Amniotic stem cell (primary cell): Measurements from ENCODE around the gene ZFAND3.
"Not testable (repeated sequence)": the region's sequence is repeated elsewhere in the genome, so short reads cannot be mapped to it uniquely, and the experiment has no call there.

Experiments used
- DNase-seq: peaks from one replicate; lab custom pipeline; 2025; lab: John Stamatoyannopoulos, UW

ZFAND3 gene

GRCh38 chr6:37972994-37973757 is 153.6 kb downstream of the ZFAND3 start:
- no peak for DNase-seq

DNA sequence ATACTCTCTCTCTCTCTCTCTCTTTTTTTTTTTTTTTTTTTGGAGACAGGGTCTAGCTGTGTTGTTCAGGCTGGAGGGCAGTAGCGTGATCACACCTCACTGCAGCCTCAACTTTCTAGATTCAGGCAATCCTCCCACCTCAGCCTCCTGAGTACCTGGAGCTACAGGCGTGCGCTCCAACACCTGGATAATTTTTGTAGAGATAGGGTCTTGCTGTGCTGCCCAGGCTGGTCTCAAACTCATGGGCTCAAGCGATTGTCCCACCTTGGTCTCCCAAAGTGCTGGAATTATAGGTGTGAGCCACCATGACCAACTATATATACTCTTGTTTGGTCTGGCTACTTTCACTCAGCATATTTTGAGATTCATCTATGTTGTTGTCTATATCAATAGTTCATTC is 154.9 kb downstream of the ZFAND3 start:
- DNase-seq: no peak

DNA sequence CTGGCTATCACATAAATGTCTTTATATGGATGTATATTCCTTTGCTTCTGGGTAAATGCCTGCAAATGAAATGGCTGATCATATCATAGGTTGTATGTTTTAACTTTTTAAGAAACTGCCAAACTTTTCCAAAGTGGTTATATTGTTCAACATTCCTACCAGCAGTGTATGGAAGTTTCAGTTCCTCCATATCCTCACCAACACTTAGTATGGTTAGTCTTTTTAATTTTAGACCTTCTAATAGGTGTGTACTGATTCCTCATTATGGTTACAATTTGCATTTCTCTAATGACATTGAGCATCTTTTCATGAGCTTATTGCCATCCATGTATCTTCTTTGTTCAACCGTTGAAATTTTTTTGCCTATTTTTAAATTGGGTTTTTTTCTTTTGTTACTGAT is 155.4 kb downstream of the ZFAND3 start:
- DNase-seq: no peak

DNA sequence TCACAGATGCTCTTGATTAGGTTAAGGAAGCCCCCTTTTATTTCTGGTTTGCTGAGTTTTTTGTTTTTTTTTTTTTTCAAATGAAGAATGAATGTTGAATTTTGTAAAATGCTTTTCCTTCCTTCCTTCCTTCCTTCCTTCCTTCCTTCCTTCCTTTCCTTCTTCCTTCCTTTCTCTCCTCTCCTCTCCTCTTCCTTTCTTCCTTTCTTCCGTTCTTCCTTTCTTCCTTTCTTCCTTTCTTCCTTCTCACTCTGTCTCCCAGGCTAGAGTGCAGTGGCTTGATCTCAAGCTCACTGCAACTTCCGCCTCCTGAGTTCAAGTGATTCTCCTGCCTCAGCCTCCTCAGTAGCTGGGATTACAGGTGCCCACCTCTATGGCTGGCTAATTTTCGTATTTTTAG is 158.2 kb downstream of the ZFAND3 start:
- DNase-seq: no peak

DNA sequence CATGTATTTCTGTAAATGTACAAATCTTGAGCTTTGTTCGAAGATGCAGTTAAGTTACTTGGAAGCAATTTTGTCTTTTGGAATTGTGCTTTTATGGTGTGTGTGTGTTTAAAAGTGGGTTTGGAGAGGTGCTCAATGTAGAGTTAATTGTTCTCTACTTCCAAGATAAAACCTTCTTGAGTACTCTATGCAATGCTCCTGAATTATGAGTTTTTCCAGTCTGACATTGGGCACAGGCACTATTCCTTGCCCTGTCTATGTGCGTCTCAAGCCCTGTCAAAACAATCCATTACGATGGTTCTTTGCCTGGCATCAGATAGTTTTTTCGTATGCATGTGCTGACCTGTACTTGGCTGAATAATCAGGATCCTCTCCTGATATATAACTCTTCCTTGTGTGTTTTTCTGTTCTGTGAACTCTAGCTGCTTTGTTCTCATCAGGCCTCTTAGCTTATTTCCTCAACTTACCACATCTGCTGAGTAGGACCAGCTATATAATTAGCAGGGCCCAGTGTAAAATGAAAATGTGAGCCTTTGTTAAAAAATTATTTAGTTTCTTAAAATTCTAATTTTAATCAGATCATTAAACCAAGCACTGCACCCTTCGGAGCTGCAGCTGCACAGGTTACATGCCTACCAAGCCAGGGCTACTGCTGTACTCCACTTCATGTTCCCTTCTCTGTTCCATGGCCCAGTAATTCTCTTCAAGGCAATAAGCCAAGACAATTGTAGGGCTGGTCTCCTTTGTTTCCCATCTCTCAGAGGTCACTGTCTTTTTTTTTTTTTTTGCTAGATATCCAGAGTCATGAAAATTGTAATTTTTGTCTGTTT is 160.1 kb downstream of the ZFAND3 start:
- DNase-seq: no peak

GRCh38 chr6:37980222-37980595 is 160.7 kb downstream of the ZFAND3 start:
- DNase-seq: no peak

DNA sequence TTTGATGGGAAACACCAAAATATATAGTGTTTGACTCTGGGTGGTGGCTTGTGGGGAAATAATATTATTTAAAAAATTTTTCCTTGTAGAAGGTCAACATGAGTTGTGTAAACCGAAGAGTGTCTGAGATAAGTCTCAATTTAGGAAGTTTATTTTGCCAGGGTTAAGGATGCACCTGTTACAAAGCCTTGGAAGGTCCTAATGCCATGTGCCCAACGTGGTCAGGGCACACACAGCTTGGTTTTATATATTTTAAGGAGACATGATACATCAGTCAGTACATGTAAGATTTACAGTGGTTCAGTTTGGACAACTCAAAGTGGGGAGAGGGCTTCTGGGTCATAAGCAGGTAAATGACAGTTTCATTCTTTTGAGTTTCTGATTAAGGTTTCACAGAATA is 162.1 kb downstream of the ZFAND3 start:
- no peak for DNase-seq

DNA sequence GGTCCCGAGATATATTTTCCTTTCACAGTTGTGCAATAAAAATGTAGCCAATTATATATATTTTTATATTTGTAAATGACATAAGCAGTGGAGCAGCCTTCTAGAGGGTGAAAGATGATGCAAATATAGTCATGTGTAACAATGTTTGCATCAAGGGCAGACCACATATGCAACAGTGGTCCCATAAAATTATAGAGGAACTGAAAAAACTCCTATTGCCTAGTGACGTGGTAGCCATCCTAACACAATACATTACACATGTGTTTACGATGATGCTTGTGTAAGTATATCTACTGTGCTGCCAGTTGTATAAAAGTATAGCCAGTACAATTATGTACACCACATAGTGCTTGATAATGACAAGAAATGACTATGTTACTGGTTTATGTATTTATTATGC is 162.8 kb downstream of the ZFAND3 start:
- no peak for DNase-seq

GRCh38 chr6:37983720-37984501 is 164.4 kb downstream of the ZFAND3 start:
- DNase-seq: no peak

- DNase-seq: no peak
Measured at GRCh38 chr6:37984578-37984977, 165.1 kb downstream of the ZFAND3 start.

DNA sequence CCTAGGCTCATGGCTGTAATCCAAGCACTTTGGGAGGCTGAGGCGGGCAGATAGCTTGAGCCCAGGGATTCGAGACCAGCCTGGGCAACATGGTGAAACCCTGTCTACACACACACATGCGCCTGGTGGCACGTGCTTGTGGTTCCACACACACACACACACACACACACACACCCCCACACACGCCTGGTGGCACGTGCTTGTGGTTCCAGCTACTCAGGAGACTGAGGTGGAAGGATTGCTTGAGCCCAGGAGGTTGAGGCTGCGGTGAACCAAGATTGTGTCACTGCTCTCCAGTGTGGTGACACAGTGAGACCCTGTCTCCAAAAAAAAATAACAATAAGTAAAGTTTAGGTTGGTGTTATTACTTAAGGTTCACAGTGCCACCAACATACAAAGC is 165.8 kb downstream of the ZFAND3 start:
- DNase-seq: no peak

DNA sequence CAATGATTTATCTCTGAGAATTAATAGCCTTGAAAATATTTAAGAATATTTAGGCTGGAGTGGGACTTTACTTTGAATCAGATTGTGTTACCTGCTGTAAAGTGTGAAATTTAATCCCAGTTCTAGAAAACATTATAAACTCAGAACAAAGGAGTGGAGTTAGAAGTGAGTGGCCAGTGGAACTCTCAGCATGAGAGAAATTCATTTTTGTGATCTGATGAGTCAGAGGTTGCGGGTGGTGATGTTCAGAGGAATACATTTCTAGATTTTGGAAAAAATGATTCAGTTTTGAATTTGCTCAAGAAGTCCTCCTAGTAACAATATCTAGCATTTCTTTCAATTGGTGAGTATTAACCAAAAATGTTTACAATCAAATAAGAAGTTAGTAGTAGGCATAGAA is 167.5 kb downstream of the ZFAND3 start:
- DNase-seq: peak; percentile 27

- no peak for DNase-seq
Measured at GRCh38 chr6:37987559-37987958, 168.0 kb downstream of the ZFAND3 start.

DNA sequence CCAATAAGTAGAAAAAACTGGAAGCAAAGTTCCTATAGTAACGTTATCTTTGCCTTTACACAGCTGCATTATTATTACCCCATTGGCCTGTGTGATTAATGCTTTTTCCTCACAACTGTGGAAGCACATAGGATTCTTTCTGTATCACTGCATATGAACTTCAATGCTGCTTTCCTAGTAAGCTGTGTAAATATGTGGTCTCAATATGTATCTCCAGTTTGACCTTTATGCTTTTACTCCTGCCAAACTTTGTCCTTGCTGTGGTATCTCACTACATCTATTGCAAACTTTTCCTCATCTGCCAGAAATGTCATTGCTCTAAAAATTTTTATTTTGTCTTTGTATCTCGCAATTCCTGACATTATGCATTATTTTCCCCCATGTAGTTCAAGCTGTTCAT is 168.6 kb downstream of the ZFAND3 start:
- DNase-seq: no peak

DNA sequence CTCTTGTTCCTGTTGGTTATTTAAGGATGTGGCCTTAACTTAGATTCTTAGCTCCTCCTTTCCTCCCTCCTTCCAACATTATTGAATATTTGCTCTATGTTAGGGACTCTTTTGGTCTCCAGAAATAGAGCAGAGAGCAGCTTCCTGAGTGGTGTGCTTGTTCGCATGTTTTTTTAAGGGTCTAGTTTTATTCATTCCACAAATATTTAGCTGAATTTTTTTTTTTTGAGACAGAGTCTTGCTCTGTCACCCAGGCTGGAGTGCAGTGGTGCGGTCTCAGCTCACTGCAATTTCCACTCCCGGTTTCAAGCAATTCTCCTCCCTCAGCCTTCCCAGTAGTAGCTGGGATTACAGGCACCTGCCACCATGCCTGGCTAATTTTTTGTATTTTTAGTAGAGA is 169.2 kb downstream of the ZFAND3 start:
- DNase-seq: no peak

- DNase-seq: peak; percentile 63
Measured at GRCh38 chr6:37990762-37991525, 171.4 kb downstream of the ZFAND3 start.

DNA sequence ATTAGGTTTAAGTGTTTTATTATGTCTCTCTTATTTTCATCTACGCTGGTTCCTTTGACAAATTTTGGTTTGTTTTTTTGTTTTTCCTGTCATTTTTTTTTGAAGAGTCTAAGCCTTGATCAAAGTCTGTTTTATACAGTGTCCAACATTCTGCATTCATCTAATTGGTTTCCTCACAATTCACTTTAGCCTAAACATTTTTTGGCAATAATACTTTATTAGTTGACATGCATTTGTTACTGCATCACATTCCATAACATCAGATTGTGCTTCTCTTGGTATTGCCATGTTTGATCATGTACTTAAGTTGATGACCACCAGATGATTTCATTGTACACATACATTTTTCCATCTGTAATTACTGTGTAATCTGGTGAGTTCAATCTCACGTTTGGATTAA is 173.2 kb downstream of the ZFAND3 start:
- DNase-seq: no peak

- DNase-seq: not testable (repeated sequence)
Measured at GRCh38 chr6:37993194-37993593, 173.7 kb downstream of the ZFAND3 start.

DNA sequence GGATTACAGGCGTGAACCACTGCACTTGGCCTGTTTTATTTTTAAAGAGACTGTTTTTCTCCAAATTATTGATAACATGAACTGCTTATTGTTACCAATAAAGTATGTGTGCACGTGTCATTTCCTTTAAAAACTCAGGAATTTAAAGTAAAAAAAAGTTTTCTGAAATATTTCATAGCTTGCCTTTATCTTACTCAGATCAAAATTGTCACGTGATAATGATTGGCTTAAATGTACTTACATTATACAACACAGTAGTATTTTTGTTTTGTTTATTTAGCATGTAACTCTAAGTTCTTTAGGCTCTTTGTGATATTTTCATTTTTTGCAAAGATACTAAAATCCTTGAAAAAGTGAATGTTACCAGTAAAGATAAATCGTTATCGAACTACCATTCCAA is 174.1 kb downstream of the ZFAND3 start:
- no peak for DNase-seq

- DNase-seq: no peak
Measured at GRCh38 chr6:37994223-37994622, 174.7 kb downstream of the ZFAND3 start.

- no peak for DNase-seq
Measured at GRCh38 chr6:37998366-37998765, 178.8 kb downstream of the ZFAND3 start.

GRCh38 chr6:38001386-38001785 is 181.9 kb downstream of the ZFAND3 start:
- DNase-seq: no peak
